Body of pancreas (tissue), 4 donors: ENCODE measurements around the gene MTREX. TPM values are rescaled to one million over a fixed set of nuclear protein-coding genes. Genes with fewer than 3 reads are reported as not detected.
A peak's percentile ranks its signal among the peaks of the same experiment; 100 is the strongest.

Source experiments
- ATAC-seq: fragments of 150-250 bp; one replicate; pipeline ENCODE4 v1.9.1; 2016
- DNase-seq, 4 donors: peaks; one replicate each; pipeline ENCODE4 v3.0.0-alpha.2; 2019
- H3K27ac ChIP-seq, 4 donors: fragments of 200-600 bp; sonication (generic); 1 replicate in 3 of 4; 2 replicates in 1 of 4; pipeline versions ENCODE4 v1.5.1 to v1.6.1; 2016 to 2019; ENCODE audit warnings: mild to moderate bottlenecking in 1 of 4, mixed read lengths in 1 of 4, moderate library complexity in 1 of 4
- H3K27me3 ChIP-seq, 2 donors: fragments of 200-600 bp; sonication (generic); one replicate each; pipeline ENCODE4 v1.6.0; 2016; ENCODE audit warnings: mild to moderate bottlenecking in 1 of 2
- H3K36me3 ChIP-seq, 2 donors: fragments of 200-600 bp; sonication (generic); replicated peaks in 1 of 2; 2 replicates each; pipeline ENCODE4 v1.5.1; 2016; ENCODE audit warnings: low read depth in 2 of 2; ENCODE audit not compliant: insufficient read depth in 1 of 2
- H3K4me1 ChIP-seq: fragments of 200-600 bp; sonication (generic); one replicate; pipeline ENCODE4 v1.6.0; 2016
- H3K4me3 ChIP-seq, 2 donors: fragments of 200-600 bp; sonication (generic); 1 replicate in 1 of 2; 2 replicates in 1 of 2; pipeline ENCODE4 v1.5.1; 2016 to 2019
- H3K9me3 ChIP-seq, 3 donors: fragments of 200-600 bp; sonication (generic); 1 replicate in 2 of 3; 2 replicates in 1 of 3; pipeline ENCODE4 v1.5.1; 2016
- CTCF ChIP-seq, 7 experiments: fragments of 450-650 bp in 4 of 7; fragments of 200-600 bp in 3 of 7; sonication (generic) in 3 of 7; IDR thresholded peaks; one replicate each; pipeline ENCODE4 v1.5.1; 2016 to 2019; ENCODE audit warnings: antibody characterized with exemption in 7 of 7
- POLR2A ChIP-seq, 3 donors: fragments of 450-650 bp; IDR thresholded peaks; one replicate each; pipeline ENCODE4 v1.6.1; 2016; ENCODE audit warnings: antibody characterized with exemption in 3 of 3, mild to moderate bottlenecking in 2 of 3
- WGBS, 2 donors: methylation state at CpG; one replicate each; pipeline ENCODE4 v1.1.5; 2017; 5-methylcytosine and 5-hydroxymethylcytosine counted together
- intact Hi-C: fragments of 100-400 bp; cut with DNase I; formaldehyde crosslinking; loops from one replicate; pipeline ENCODE4 v1.15.1; 2023
- total RNA-seq, 2 donors: library from RNA; depleted of rRNA; stranded (reverse); fragments of >200 nt; gene quantifications; one replicate each; pipeline ENCODE4 v1.1.0, GENCODE V29; 2016

Gene MTREX
- total RNA-seq, 2 donors from 2014 or later = 35.5 to 36.9 TPM

GRCh38 chr5:55386356-55386755 lies 78.6 kb downstream of the MTREX start:
- WGBS, 2 donors = 53 to 63% methylated on average over 1 of the region's 1 CpG
- no peak overlapping the region for H3K4me3 ChIP-seq
- H3K27me3 ChIP-seq = no peaks in the 10 kb centered on the region
- no peak for TF ChIP-seq CTCF (IDR thresholded peaks at IDR 0.05)
- TF ChIP-seq POLR2A (IDR thresholded peaks at IDR 0.05) = no peak
- H3K9me3 ChIP-seq = no peaks in the 10 kb centered on the region
- peaks cover 29% of the 10 kb centered on the region for H3K4me1 ChIP-seq
- intact Hi-C loops = no loop called here
- peaks cover 0 to 8% of the 10 kb centered on the region in 2 donors for H3K36me3 ChIP-seq
- H3K27ac ChIP-seq = no peak overlapping the region
- DNase-seq = no peak
- no peak for ATAC-seq

DNA sequence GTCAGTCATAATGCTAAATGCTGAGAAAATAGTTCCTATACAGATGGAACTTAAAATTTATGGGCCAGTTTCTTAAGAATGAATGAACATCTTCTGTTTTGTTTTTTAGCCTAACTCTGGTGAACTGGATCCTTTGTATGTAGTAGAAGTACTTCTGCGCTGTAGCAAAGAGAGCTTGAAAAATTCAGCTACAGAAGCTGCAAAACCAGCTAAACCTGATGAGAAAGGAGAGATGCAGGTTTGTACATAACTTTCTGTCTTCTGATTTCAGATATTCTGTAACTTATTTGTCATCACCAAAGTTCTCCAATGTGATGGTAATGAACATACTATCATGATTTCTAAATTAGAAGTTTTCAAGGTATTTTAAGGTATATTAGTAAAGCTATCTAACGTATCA lies 80.1 kb downstream of the MTREX start:
- peaks cover 44% of the 10 kb centered on the region for H3K4me1 ChIP-seq
- DNase-seq = no peak
- 51 to 67% methylated on average over 2 of the region's 2 CpGs for WGBS, 2 donors
- no peak for ATAC-seq
- peak overlapping the region in 1 of 4 donors; percentile 17 for H3K27ac ChIP-seq
- H3K27me3 ChIP-seq = no peaks in the 10 kb centered on the region
- peaks cover 0 to 7% of the 10 kb centered on the region in 2 donors for H3K36me3 ChIP-seq
- intact Hi-C loops = no loop called here
- H3K4me3 ChIP-seq = no peak overlapping the region
- H3K9me3 ChIP-seq = no peaks in the 10 kb centered on the region
- TF ChIP-seq CTCF (IDR thresholded peaks at IDR 0.05) (no peak), POLR2A (IDR thresholded peaks at IDR 0.05) (no peak)

DNA sequence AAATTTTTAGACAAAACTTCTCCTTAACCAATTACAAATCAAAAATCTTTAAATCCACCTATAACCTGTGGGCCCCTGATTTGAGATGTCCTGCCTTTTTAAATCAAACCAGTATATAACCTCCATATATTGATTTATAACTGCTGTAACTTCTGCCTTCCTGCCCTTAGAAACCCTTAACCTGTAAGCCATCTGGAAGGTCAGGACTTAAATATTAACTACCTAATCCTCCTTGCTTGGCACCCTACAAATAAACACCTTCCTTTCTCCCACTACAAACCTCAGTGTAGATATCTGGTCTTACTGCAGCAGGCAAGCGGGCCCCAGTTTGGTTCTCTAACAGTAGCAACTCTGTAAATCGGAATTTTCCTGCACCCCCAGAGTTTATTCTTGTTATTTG lies 83.9 kb downstream of the MTREX start:
- H3K27me3 ChIP-seq = no peaks in the 10 kb centered on the region
- peak overlapping the region in 3 of 4 donors; percentile 64 to 82 (median 82) for H3K27ac ChIP-seq
- peaks cover 41% of the 10 kb centered on the region for H3K4me1 ChIP-seq
- peaks cover 0 to 5% of the 10 kb centered on the region in 2 donors for H3K36me3 ChIP-seq
- 35 to 45% methylated on average over 2 of the region's 2 CpGs for WGBS, 2 donors
- intact Hi-C loops = no loop called here
- DNase-seq (peak in 1 of 4 donors; percentile 29), ATAC-seq (peak; percentile 55)
- no peak overlapping the region for H3K4me3 ChIP-seq
- TF ChIP-seq POLR2A (IDR thresholded peaks at IDR 0.05) (no peak), CTCF (IDR thresholded peaks at IDR 0.05) (no peak)
- no peaks in the 10 kb centered on the region for H3K9me3 ChIP-seq

- no peak for ATAC-seq
- intact Hi-C loops = no loop called here
- Histone ChIP-seq H3K4me1 (peaks cover 38% of the 10 kb centered on the region), H3K36me3 (peaks cover 0 to 5% of the 10 kb centered on the region in 2 donors), H3K4me3 (no peak overlapping the region), H3K27ac (no peak overlapping the region), H3K27me3 (no peaks in the 10 kb centered on the region), H3K9me3 (no peaks in the 10 kb centered on the region)
- no peak for DNase-seq
- TF ChIP-seq POLR2A (IDR thresholded peaks at IDR 0.05) = no peak
- TF ChIP-seq CTCF (IDR thresholded peaks at IDR 0.05) = no peak
- 100% methylated on average over 1 of the region's 1 CpG for WGBS, 2 donors
Observed at GRCh38 chr5:55392669-55393068, 84.9 kb downstream of the MTREX start.

GRCh38 chr5:55393501-55394175 lies 85.8 kb downstream of the MTREX start:
- no peaks in the 10 kb centered on the region for H3K27me3 ChIP-seq
- H3K27ac ChIP-seq = no peak overlapping the region
- H3K36me3 ChIP-seq = no peaks in the 10 kb centered on the region
- ATAC-seq (no peak), DNase-seq (no peak)
- no peak overlapping the region for H3K4me3 ChIP-seq
- no peaks in the 10 kb centered on the region for H3K9me3 ChIP-seq
- H3K4me1 ChIP-seq = peaks cover 38% of the 10 kb centered on the region
- intact Hi-C loops = no loop called here
- TF ChIP-seq CTCF (IDR thresholded peaks at IDR 0.05) (no peak), POLR2A (IDR thresholded peaks at IDR 0.05) (no peak)
- 45 to 48% methylated on average over 2 of the region's 2 CpGs for WGBS, 2 donors
